SJSA1 (cell line): ENCODE data around the gene DUSP3. TPM values are rescaled to one million over a fixed set of nuclear protein-coding genes. Genes with fewer than 3 reads are reported as not detected.
"Not testable (repeated sequence)": the region's sequence is repeated elsewhere in the genome, so short reads cannot be mapped to it uniquely, and the experiment has no call there.

ENCODE experiments used
- DNase-seq, 2 experiments: peaks; one replicate each; pipeline ENCODE4 v3.0.0-alpha.2; 2015 to 2020; ENCODE audit warnings: low spot score in 2 of 2, low read depth in 1 of 2
- H3K27ac ChIP-seq: fragments of 250-450 bp; sonication (Bioruptor Pico); 2 replicates; pipeline ENCODE4 v1.5.1; 2020; ENCODE audit warnings: mild to moderate bottlenecking, moderate library complexity
- H3K27me3 ChIP-seq: fragments of 250-450 bp; sonication (Bioruptor Pico); replicated peaks from 2 replicates; pipeline ENCODE4 v1.5.1; 2020; ENCODE audit warnings: mild to moderate bottlenecking, moderate library complexity
- H3K36me3 ChIP-seq: fragments of 250-450 bp; sonication (Bioruptor Pico); 2 replicates; pipeline ENCODE4 v1.5.1; 2020; ENCODE audit warnings: mild to moderate bottlenecking
- H3K4me1 ChIP-seq: fragments of 250-450 bp; sonication (Bioruptor Pico); replicated peaks from 2 replicates; pipeline ENCODE4 v1.6.1; 2021; ENCODE audit warnings: mild to moderate bottlenecking
- H3K4me3 ChIP-seq: fragments of 250-450 bp; sonication (Bioruptor Pico); 2 replicates; pipeline ENCODE4 v1.5.1; 2020; ENCODE audit warnings: mild to moderate bottlenecking
- H3K9me3 ChIP-seq: fragments of 250-450 bp; sonication (Bioruptor Pico); replicated peaks from 2 replicates; pipeline ENCODE4 v1.5.1; 2020; ENCODE audit warnings: mild to moderate bottlenecking
- total RNA-seq: library from RNA; depleted of rRNA; stranded (reverse); fragments of >200 nt; shearing (Covaris generic); gene quantifications from 2 replicates; pipeline ENCODE4 v1.2.3, GENCODE V29; 2014

Gene DUSP3
- total RNA-seq, 1 experiment from 2014 or later: 55.1 TPM

DNA sequence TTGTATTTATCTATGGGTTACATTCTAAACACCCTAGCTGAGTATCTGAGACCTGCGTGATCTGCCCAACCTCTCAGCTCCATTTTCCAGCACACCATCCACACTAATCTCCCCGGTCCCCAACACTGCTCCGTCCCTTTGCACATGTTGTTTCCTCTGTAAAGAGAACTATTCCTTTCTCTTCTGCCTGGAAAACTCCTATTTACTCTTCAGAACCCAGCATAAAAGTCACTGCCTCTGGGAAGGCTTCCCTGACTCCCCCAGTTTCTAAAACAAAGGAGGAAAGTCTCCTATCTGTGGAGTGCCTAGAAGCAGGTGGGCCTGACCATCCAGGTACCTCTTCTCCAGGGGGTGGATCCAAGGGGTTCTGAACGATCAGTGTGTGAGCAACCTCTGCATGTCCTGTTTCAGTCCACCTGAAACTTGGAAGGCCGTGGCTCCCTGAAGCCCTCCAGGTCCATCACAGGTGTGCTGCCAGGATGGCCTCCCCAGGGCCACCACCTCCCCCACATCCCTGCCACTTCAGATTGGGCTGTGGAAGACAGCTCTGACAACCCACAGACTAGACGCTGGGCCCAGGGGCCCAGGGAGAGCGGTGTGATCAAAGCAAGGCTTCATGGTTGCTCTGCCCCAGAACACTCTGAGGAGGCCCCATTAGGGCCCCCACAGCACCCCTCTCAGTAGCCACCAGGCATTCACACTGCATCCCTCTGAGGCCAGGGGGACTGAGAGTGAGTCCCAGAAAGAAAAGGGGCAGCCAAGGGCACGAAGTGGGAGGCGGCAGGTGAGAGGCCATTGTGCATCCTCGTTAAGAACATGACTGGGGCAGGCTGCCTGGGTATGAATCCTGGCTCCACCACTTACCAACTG is 33.9 kb upstream of the DUSP3 start:
- no peak for DNase-seq
- Histone ChIP-seq H3K4me3 (no peak overlapping the region), H3K9me3 (no peaks in the 10 kb centered on the region), H3K27me3 (no peaks in the 10 kb centered on the region), H3K4me1 (peaks cover 8% of the 10 kb centered on the region), H3K27ac (no peak overlapping the region), H3K36me3 (peaks cover 21% of the 10 kb centered on the region)

DNA sequence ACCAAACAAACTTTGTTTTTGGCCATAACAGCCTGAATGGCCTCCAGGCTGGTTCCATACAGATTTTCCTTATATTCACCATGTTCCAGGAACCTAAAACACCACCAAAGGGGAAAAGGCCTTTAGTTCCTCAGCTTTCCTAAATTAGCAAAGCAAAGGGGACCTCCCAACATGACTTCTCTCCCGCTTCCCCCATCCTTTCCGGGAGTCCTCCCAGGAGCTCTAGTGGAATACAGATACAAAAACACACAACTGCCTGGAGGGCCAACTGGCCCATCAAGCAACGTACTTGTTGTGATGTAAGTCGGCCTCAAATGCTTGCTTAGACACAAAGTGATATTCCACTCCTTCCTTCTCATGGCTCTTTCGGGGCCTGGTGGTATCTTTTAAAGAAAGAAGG is 32.0 kb upstream of the DUSP3 start:
- H3K4me3 ChIP-seq: no peak overlapping the region
- H3K27ac ChIP-seq: no peak overlapping the region
- H3K27me3 ChIP-seq: no peaks in the 10 kb centered on the region
- H3K36me3 ChIP-seq: peaks cover 21% of the 10 kb centered on the region
- DNase-seq: no peak
- no peaks in the 10 kb centered on the region for H3K9me3 ChIP-seq
- peaks cover 8% of the 10 kb centered on the region for H3K4me1 ChIP-seq

DNA sequence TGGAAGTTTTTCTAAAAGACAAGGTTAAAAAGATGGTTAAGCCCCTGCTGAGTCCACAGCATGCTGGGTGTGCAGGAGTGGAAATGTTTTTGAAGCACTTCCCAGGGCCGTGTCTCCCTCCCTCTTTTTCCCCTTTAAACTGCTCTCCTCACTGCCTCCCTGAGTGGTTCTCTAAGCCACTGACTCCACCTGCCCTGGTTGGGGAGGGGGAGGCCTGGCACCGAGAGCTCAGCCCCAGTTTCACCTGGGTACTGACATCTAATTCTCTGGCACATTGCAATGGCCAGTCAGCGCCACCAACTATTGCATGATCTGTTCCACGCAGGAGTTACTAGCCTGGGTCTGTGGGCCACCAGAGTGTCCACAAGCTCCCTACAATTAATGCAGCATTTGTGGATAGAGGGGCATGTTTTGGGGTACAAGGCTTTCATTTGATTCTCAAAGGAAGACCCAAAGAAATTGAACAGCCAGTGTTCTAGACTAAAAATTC is 31.5 kb upstream of the DUSP3 start:
- no peaks in the 10 kb centered on the region for H3K9me3 ChIP-seq
- H3K4me1 ChIP-seq: peaks cover 8% of the 10 kb centered on the region
- H3K36me3 ChIP-seq: peaks cover 21% of the 10 kb centered on the region
- no peak overlapping the region for H3K27ac ChIP-seq
- no peak overlapping the region for H3K4me3 ChIP-seq
- no peak for DNase-seq
- H3K27me3 ChIP-seq: no peaks in the 10 kb centered on the region

- Histone ChIP-seq H3K4me1 (no peaks in the 10 kb centered on the region), H3K9me3 (no peaks in the 10 kb centered on the region), H3K4me3 (no peak overlapping the region), H3K27ac (no peak overlapping the region), H3K27me3 (no peaks in the 10 kb centered on the region), H3K36me3 (peaks cover 20% of the 10 kb centered on the region)
- DNase-seq: no peak
Measured at GRCh38 chr17:43809121-43809520, 30.3 kb upstream of the DUSP3 start.

GRCh38 chr17:43808076-43808475 is 29.3 kb upstream of the DUSP3 start:
- H3K4me1 ChIP-seq: no peaks in the 10 kb centered on the region
- no peak overlapping the region for H3K27ac ChIP-seq
- no peak for DNase-seq
- no peak overlapping the region for H3K4me3 ChIP-seq
- H3K9me3 ChIP-seq: no peaks in the 10 kb centered on the region
- peaks cover 13% of the 10 kb centered on the region for H3K36me3 ChIP-seq
- H3K27me3 ChIP-seq: no peaks in the 10 kb centered on the region

- no peak for DNase-seq
- Histone ChIP-seq H3K36me3 (peaks cover 14% of the 10 kb centered on the region), H3K4me1 (no peaks in the 10 kb centered on the region), H3K27ac (no peak overlapping the region), H3K9me3 (no peaks in the 10 kb centered on the region), H3K27me3 (no peaks in the 10 kb centered on the region), H3K4me3 (no peak overlapping the region)
Measured at GRCh38 chr17:43805117-43805516, 26.3 kb upstream of the DUSP3 start.

GRCh38 chr17:43803758-43804157 is 25.0 kb upstream of the DUSP3 start:
- no peaks in the 10 kb centered on the region for H3K4me1 ChIP-seq
- no peak overlapping the region for H3K4me3 ChIP-seq
- DNase-seq: no peak

GRCh38 chr17:43801844-43802243 is 23.1 kb upstream of the DUSP3 start:
- Histone ChIP-seq H3K9me3 (no peaks in the 10 kb centered on the region), H3K4me1 (no peaks in the 10 kb centered on the region), H3K27me3 (no peaks in the 10 kb centered on the region), H3K4me3 (no peak overlapping the region), H3K27ac (no peak overlapping the region), H3K36me3 (peaks cover 7% of the 10 kb centered on the region; the same call in 1 of the 2 replicates)
- no peak for DNase-seq

More at GRCh38 chr17:43803758-43804157, 25.0 kb upstream of the DUSP3 start:
- Histone ChIP-seq H3K36me3 (peaks cover 14% of the 10 kb centered on the region), H3K27me3 (no peaks in the 10 kb centered on the region), H3K27ac (no peak overlapping the region), H3K9me3 (no peaks in the 10 kb centered on the region)

GRCh38 chr17:43800736-43801135 is 22.0 kb upstream of the DUSP3 start:
- no peaks in the 10 kb centered on the region for H3K4me1 ChIP-seq
- H3K36me3 ChIP-seq: peaks cover 7% of the 10 kb centered on the region; the same call in 1 of the 2 replicates
- no peak overlapping the region for H3K4me3 ChIP-seq
- no peaks in the 10 kb centered on the region for H3K9me3 ChIP-seq
- DNase-seq: no peak
- H3K27ac ChIP-seq: no peak overlapping the region
- H3K27me3 ChIP-seq: 0 out of 2 replicates have a peak, but pooled peaks cover under 1% of the 10 kb centered on the region

DNA sequence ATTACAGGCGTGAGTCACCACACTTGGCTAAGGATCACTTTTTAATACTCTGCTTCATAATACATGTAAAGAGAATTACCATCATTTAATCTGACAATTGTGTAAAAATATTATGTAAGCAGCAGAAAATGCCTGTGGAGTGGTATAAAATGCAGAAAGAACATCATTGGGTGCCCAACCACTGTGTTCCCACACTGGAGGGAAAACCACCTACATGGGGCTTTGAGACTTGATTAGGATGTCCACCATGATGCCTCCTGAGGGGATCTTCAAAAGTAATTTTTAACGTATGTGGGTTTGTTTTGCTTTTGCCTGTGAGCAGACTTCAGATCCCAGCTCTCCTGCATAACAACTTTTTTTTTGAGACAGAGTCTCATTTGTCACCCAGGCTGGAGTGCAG is 20.3 kb upstream of the DUSP3 start:
- Histone ChIP-seq H3K27me3 (0 out of 2 replicates have a peak, but pooled peaks cover 6% of the 10 kb centered on the region), H3K9me3 (no peaks in the 10 kb centered on the region), H3K36me3 (0 out of 2 replicates have a peak, but pooled peaks cover 3% of the 10 kb centered on the region), H3K27ac (no peak overlapping the region), H3K4me3 (no peak overlapping the region), H3K4me1 (no peaks in the 10 kb centered on the region)
- DNase-seq: no peak

- H3K4me1 ChIP-seq, H3K4me3 ChIP-seq, H3K27me3 ChIP-seq, H3K27ac ChIP-seq, DNase-seq, H3K9me3 ChIP-seq, H3K36me3 ChIP-seq: not testable (repeated sequence)
Measured at GRCh38 chr17:43798024-43798423, 19.2 kb upstream of the DUSP3 start.

GRCh38 chr17:43792668-43793067 is 13.9 kb upstream of the DUSP3 start:
- not testable (repeated sequence) for DNase-seq, H3K27me3 ChIP-seq, H3K9me3 ChIP-seq, H3K27ac ChIP-seq, H3K4me1 ChIP-seq, H3K4me3 ChIP-seq, H3K36me3 ChIP-seq

DNA sequence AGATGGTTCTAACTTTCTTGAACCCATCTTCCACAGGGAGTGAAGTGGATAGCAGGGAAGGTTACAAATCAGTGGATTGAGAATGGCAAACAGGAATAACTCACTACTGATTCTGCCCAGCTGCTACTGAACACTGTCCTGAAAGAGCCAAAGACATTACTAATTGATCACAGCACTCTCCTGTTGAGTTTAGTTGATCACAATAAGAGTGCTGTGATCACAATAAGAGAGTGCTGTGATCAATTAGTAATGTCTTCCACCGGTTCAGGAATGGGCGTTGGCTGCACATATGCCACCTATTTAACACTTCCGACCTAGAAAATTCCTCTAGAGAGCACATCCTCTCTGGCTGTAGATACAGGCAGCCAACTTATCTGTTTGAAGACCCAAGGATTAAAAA is 12.8 kb upstream of the DUSP3 start:
- Histone ChIP-seq H3K27ac (no peak overlapping the region), H3K4me1 (0 out of 2 replicates have a peak, but pooled peaks cover 4% of the 10 kb centered on the region), H3K36me3 (no peaks in the 10 kb centered on the region), H3K4me3 (no peak overlapping the region), H3K27me3 (0 out of 2 replicates have a peak, but pooled peaks cover 6% of the 10 kb centered on the region), H3K9me3 (no peaks in the 10 kb centered on the region)
- no peak for DNase-seq

DNA sequence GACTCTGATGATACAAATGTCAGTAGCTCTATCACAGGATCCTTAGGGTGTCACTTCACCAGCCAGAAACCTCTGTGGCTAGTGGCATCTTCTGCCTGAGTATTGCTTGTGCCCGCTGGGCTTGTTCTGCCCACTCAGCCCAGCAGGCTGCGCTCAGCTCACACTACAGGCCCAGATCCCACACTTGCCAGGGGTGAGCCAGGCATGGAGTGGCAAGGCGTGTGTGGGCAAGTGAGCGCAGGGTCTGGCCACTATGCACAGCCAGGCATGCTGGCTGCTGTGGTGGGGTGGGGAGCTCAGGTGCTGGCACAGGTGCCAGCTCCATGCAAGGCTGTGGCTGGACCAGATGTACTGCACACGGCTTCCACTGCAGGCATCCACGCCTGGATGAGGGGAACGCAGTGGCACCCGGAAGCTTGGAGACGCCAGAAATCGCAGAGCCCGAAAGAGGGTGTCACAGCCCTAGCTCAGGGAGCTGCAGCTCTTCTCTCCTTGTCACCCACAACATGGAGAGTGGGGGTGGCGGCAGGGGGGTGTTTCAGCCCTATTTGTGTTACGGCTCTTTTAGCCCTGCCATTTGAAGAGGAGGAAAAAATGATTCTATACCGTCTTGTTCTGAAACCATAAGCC is 11.6 kb upstream of the DUSP3 start:
- Histone ChIP-seq H3K4me3 (no peak overlapping the region), H3K27me3 (0 out of 2 replicates have a peak, but pooled peaks cover 3% of the 10 kb centered on the region), H3K9me3 (no peaks in the 10 kb centered on the region), H3K4me1 (0 out of 2 replicates have a peak, but pooled peaks cover 4% of the 10 kb centered on the region), H3K36me3 (no peaks in the 10 kb centered on the region), H3K27ac (no peak overlapping the region)
- no peak for DNase-seq
